NOMO-1 treated with DMSO at 0.1 percent for 48 hours (cell line): ENCODE measurements around the gene RERE.
"Not testable (repeated sequence)": the region's sequence is repeated elsewhere in the genome, so short reads cannot be mapped to it uniquely, and the experiment has no call there.

ENCODE experiments used
- DNase-seq: peaks from one replicate; lab custom pipeline; 2025; ENCODE audit not compliant: unreplicated experiment; lab: John Stamatoyannopoulos, UW

The RERE gene

GRCh38 chr1:8844501-8845006, 27.1 kb upstream of the RERE start:
- DNase-seq = no peak

- no peak for DNase-seq
Measured at GRCh38 chr1:8841395-8841794, 24.0 kb upstream of the RERE start.

GRCh38 chr1:8839990-8840389, 22.6 kb upstream of the RERE start:
- DNase-seq = no peak

GRCh38 chr1:8835941-8836643, 18.7 kb upstream of the RERE start:
- DNase-seq = no peak

GRCh38 chr1:8831340-8831739, 13.9 kb upstream of the RERE start:
- DNase-seq = no peak

GRCh38 chr1:8830732-8831131, 13.3 kb upstream of the RERE start:
- DNase-seq = not testable (repeated sequence)

GRCh38 chr1:8825985-8826481, 8.6 kb upstream of the RERE start:
- DNase-seq = no peak

- no peak for DNase-seq
Measured at GRCh38 chr1:8823295-8823664, 5.8 kb upstream of the RERE start.

GRCh38 chr1:8822373-8823294, 5.2 kb upstream of the RERE start:
- no peak for DNase-seq

GRCh38 chr1:8821084-8821483, 3.6 kb upstream of the RERE start:
- peak; percentile 14 for DNase-seq

- not testable (repeated sequence) for DNase-seq
Measured at GRCh38 chr1:8818789-8819188, 1.3 kb upstream of the RERE start.

GRCh38 chr1:8818325-8818775, 910 bp upstream of the RERE start:
- DNase-seq = no peak

GRCh38 chr1:8816831-8817411, 519 bp downstream of the RERE start:
- no peak for DNase-seq

GRCh38 chr1:8816264-8816663, 1.2 kb downstream of the RERE start:
- DNase-seq = no peak

GRCh38 chr1:8815582-8816151, 1.8 kb downstream of the RERE start:
- no peak for DNase-seq

- DNase-seq = no peak
Measured at GRCh38 chr1:8814865-8815264, 2.6 kb downstream of the RERE start.

- no peak for DNase-seq
Measured at GRCh38 chr1:8813991-8814390, 3.4 kb downstream of the RERE start.

- no peak for DNase-seq
Measured at GRCh38 chr1:8813016-8813763, 4.2 kb downstream of the RERE start.

GRCh38 chr1:8812081-8812480, 5.4 kb downstream of the RERE start:
- no peak for DNase-seq

- DNase-seq = no peak
Measured at GRCh38 chr1:8810987-8811386, 6.5 kb downstream of the RERE start.
